Esophagus squamous epithelium (tissue), 5 donors: Measurements from ENCODE around the gene AKR1C4. TPM values are rescaled to one million over a fixed set of nuclear protein-coding genes. Genes with fewer than 3 reads are reported as not detected.

Experiments
- DNase-seq: peaks from one replicate; lab custom pipeline; 2025; lab: John Stamatoyannopoulos, UW
- H3K27ac ChIP-seq, 4 donors: fragments of 200-600 bp; sonication (generic); one replicate each; pipeline ENCODE4 v1.5.1; 2016 to 2019; ENCODE audit warnings: mild to moderate bottlenecking in 1 of 4
- H3K27me3 ChIP-seq, 4 donors: fragments of 200-600 bp; sonication (generic); 1 replicate in 3 of 4; 2 replicates in 1 of 4; pipeline versions ENCODE4 v1.5.1 to v1.6.0; 2017 to 2021; ENCODE audit warnings: antibody characterized with exemption in 1 of 4
- H3K36me3 ChIP-seq, 3 donors: fragments of 200-600 bp; sonication (generic); one replicate each; pipeline ENCODE4 v1.5.1; 2016 to 2019
- H3K4me1 ChIP-seq, 3 donors: fragments of 200-600 bp; sonication (generic); one replicate each; pipeline ENCODE4 v1.5.1; 2017 to 2019
- H3K4me3 ChIP-seq, 4 donors: fragments of 200-600 bp; sonication (generic); 1 replicate in 3 of 4; 2 replicates in 1 of 4; pipeline ENCODE4 v1.5.1; 2016 to 2019; ENCODE audit warnings: mild to moderate bottlenecking in 2 of 4, moderate library complexity in 1 of 4
- H3K9me3 ChIP-seq, 3 donors: fragments of 200-600 bp; sonication (generic); one replicate each; pipeline ENCODE4 v1.5.1; 2016 to 2019
- POLR2A ChIP-seq, 4 donors: fragments of 450-650 bp; IDR thresholded peaks; one replicate each; pipeline ENCODE4 v1.6.1; 2017; ENCODE audit warnings: antibody characterized with exemption in 4 of 4, mild to moderate bottlenecking in 4 of 4, moderate library complexity in 3 of 4
- intact Hi-C: fragments of 100-400 bp; cut with DNase I; formaldehyde crosslinking; loops from one replicate; pipeline ENCODE4 v1.15.0; 2022
- total RNA-seq, 4 donors: library from RNA; depleted of rRNA; stranded (reverse); fragments of >200 nt; gene quantifications; one replicate each; pipeline ENCODE4 v1.1.0, GENCODE V29; 2016
- TF ChIP-seq, protein P1 (sequence below), 6 experiments: fragments of 450-650 bp in 4 of 6; fragments of 200-600 bp in 2 of 6; sonication (generic) in 2 of 6; IDR thresholded peaks; one replicate each; pipeline ENCODE4 v1.5.1; 2016 to 2019; ENCODE audit warnings: antibody characterized with exemption in 6 of 6, mild to moderate bottlenecking in 4 of 6, moderate library complexity in 4 of 6
- donor health status: DM: yes; HTN: yes; CAD: no.

Gene AKR1C4
- total RNA-seq, 4 donors from 2014 or later, result not detected

DNA sequence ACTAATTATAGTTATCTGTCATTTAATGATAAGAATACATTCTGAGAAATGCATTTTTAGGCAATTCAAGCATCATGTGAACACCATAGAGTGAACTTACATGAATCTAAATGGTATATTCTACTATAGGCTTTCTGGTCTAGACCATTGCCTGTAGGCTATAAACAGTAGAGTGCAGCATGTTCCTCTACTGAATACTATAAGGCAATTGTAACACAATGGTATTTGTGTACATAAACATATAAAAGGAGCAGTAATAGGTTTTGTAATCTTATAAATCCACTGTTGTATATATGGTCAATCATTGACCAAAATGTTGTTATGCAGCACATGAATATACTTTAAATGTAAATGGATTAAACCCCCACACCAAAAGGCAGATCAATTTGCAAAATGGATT is 71.6 kb downstream of the AKR1C4 start:
- intact Hi-C loops, result no loop called here
- H3K4me1 ChIP-seq, result no peaks in the 10 kb centered on the region
- no peak overlapping the region for H3K27ac ChIP-seq
- no peaks in the 10 kb centered on the region for H3K27me3 ChIP-seq
- peaks cover 0 to 4% (median 0%) of the 10 kb centered on the region in 3 donors for H3K9me3 ChIP-seq
- H3K4me3 ChIP-seq, result no peak overlapping the region
- no peak for DNase-seq
- no peaks in the 10 kb centered on the region for H3K36me3 ChIP-seq
- no peak for TF ChIP-seq POLR2A (IDR thresholded peaks at IDR 0.05)
- TF ChIP-seq, protein P1, sequence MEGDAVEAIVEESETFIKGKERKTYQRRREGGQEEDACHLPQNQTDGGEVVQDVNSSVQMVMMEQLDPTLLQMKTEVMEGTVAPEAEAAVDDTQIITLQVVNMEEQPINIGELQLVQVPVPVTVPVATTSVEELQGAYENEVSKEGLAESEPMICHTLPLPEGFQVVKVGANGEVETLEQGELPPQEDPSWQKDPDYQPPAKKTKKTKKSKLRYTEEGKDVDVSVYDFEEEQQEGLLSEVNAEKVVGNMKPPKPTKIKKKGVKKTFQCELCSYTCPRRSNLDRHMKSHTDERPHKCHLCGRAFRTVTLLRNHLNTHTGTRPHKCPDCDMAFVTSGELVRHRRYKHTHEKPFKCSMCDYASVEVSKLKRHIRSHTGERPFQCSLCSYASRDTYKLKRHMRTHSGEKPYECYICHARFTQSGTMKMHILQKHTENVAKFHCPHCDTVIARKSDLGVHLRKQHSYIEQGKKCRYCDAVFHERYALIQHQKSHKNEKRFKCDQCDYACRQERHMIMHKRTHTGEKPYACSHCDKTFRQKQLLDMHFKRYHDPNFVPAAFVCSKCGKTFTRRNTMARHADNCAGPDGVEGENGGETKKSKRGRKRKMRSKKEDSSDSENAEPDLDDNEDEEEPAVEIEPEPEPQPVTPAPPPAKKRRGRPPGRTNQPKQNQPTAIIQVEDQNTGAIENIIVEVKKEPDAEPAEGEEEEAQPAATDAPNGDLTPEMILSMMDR (IDR thresholded peaks at IDR 0.05), result no peak

Other genes starting within 250 kb of the AKR1C4 start
- 100 to 1,000 TPM; 166 to 232 (median 195) TPM for gene AKR1C1, start 233.4 kb upstream of the AKR1C4 start, total RNA-seq
- gene AKR1C2, start 193.0 kb upstream of the AKR1C4 start, total RNA-seq, result 100 to 1,000 TPM; 133 to 686 (median 378) TPM
- gene AKR1C3, start 102.4 kb upstream of the AKR1C4 start, total RNA-seq, result 100 to 1,000 TPM in 2 of 4 donors, 10 to 100 TPM in 2; 45.6 to 149 (median 91.0) TPM
- gene AKR1C8, start 11.7 kb upstream of the AKR1C4 start, total RNA-seq, result not detected
- not detected for gene UCN3, start 168.1 kb downstream of the AKR1C4 start, total RNA-seq
- gene TUBAL3, start 208.0 kb downstream of the AKR1C4 start, total RNA-seq, result under 1 TPM in 2 of 4 donors, not detected in 2; 0.19 TPM
- 100 to 1,000 TPM in 2 of 4 donors, 10 to 100 TPM in 2; 77.8 to 170 (median 107) TPM for gene NET1, start 215.7 kb downstream of the AKR1C4 start, total RNA-seq